HFF-Myc (cell line): ENCODE data around the gene FXN.
"Not testable (repeated sequence)": the region's sequence is repeated elsewhere in the genome, so short reads cannot be mapped to it uniquely, and the experiment has no call there.

Source experiments
- DNase-seq: peaks from one replicate; pipeline ENCODE4 v3.0.0-alpha.2; 2011; ENCODE audit warnings: low read depth; ENCODE audit errors: extremely low read depth
- H3K4me3 ChIP-seq: replicated peaks from 2 replicates; pipeline ENCODE4 v1.5.1; 2011; ENCODE audit warnings: low read depth, mild to moderate bottlenecking, control low read depth, low read length
- CTCF ChIP-seq: IDR thresholded peaks from 2 replicates; pipeline ENCODE4 v1.5.1; 2012; ENCODE audit warnings: mild to moderate bottlenecking, low read depth, low read length, control low read depth; ENCODE audit errors: missing control alignments

The FXN gene

GRCh38 chr9:69035438-69036308 is at the start of gene FXN:
FXN (plus strand) TSS chr9:69035752; CDS start chr9:69035783, 31 bp downstream.
- H3K4me3 ChIP-seq: peak within 1 kb of the TSS; percentile 79
- peak; percentile 98 for TF ChIP-seq CTCF
- no peak for DNase-seq

- H3K4me3 ChIP-seq, DNase-seq: not testable (repeated sequence)
Measured at GRCh38 chr9:68986949-68987348, 48.6 kb upstream of the FXN start.

GRCh38 chr9:68991457-68991856 is 44.1 kb upstream of the FXN start:
- TF ChIP-seq CTCF: no peak
- DNase-seq: no peak
- no peak overlapping the region for H3K4me3 ChIP-seq

- H3K4me3 ChIP-seq: no peak overlapping the region
- TF ChIP-seq CTCF: no peak
- DNase-seq: no peak
Measured at GRCh38 chr9:68995776-68996175, 39.8 kb upstream of the FXN start.

GRCh38 chr9:68996462-68996861 is 39.1 kb upstream of the FXN start:
- TF ChIP-seq CTCF: no peak
- H3K4me3 ChIP-seq: no peak overlapping the region
- DNase-seq: no peak

- no peak for TF ChIP-seq CTCF
- no peak for DNase-seq
- H3K4me3 ChIP-seq: no peak overlapping the region
Measured at GRCh38 chr9:68997666-68998065, 37.9 kb upstream of the FXN start.

- TF ChIP-seq CTCF: no peak
- no peak overlapping the region for H3K4me3 ChIP-seq
- no peak for DNase-seq
Measured at GRCh38 chr9:68998385-68998784, 37.2 kb upstream of the FXN start.
